HG03342 (cell line): ENCODE data around the gene TFPI.
"Not testable (repeated sequence)": the region's sequence is repeated elsewhere in the genome, so short reads cannot be mapped to it uniquely, and the experiment has no call there.

ENCODE experiments used
- ATAC-seq: cut with Tn5 transposase; IDR thresholded peaks from one replicate; pipeline ENCODE4 v1.9.1; 2021; ENCODE audit warnings: mild to moderate bottlenecking, moderate library complexity; ENCODE audit not compliant: unreplicated experiment

TFPI gene

GRCh38 chr2:187529248-187529976 is 24.8 kb downstream of the TFPI start:
- no peak for ATAC-seq

- no peak for ATAC-seq
These were observed 26.2 kb downstream of the TFPI start for GRCh38 chr2:187528042-187528441.

- no peak for ATAC-seq
These were observed 27.0 kb downstream of the TFPI start for GRCh38 chr2:187527262-187527661.

- no peak for ATAC-seq
These were observed 27.4 kb downstream of the TFPI start for GRCh38 chr2:187526792-187527191.

GRCh38 chr2:187525163-187525900 is 28.9 kb downstream of the TFPI start:
- ATAC-seq, result no peak

- ATAC-seq, result no peak
These were observed 30.9 kb downstream of the TFPI start for GRCh38 chr2:187523325-187523724.

GRCh38 chr2:187520121-187520624 is 34.1 kb downstream of the TFPI start:
- no peak for ATAC-seq

- no peak for ATAC-seq
These were observed 34.7 kb downstream of the TFPI start for GRCh38 chr2:187519419-187520120.

GRCh38 chr2:187517750-187518361 is 36.4 kb downstream of the TFPI start:
- ATAC-seq, result not testable (repeated sequence)

- not testable (repeated sequence) for ATAC-seq
These were observed 37.4 kb downstream of the TFPI start for GRCh38 chr2:187516630-187517510.

- ATAC-seq, result no peak
These were observed 39.3 kb downstream of the TFPI start for GRCh38 chr2:187514930-187515329.

GRCh38 chr2:187514235-187514829 is 39.9 kb downstream of the TFPI start:
- not testable (repeated sequence) for ATAC-seq

- not testable (repeated sequence) for ATAC-seq
These were observed 40.6 kb downstream of the TFPI start for GRCh38 chr2:187513460-187514234.

- no peak for ATAC-seq
These were observed 42.6 kb downstream of the TFPI start for GRCh38 chr2:187511356-187512315.

- not testable (repeated sequence) for ATAC-seq
These were observed 43.5 kb downstream of the TFPI start for GRCh38 chr2:187510419-187511355.

GRCh38 chr2:187509667-187510417 is 44.4 kb downstream of the TFPI start:
- ATAC-seq, result no peak
